Measurements from ENCODE around the gene CD82.

The CD82 gene

DNA sequence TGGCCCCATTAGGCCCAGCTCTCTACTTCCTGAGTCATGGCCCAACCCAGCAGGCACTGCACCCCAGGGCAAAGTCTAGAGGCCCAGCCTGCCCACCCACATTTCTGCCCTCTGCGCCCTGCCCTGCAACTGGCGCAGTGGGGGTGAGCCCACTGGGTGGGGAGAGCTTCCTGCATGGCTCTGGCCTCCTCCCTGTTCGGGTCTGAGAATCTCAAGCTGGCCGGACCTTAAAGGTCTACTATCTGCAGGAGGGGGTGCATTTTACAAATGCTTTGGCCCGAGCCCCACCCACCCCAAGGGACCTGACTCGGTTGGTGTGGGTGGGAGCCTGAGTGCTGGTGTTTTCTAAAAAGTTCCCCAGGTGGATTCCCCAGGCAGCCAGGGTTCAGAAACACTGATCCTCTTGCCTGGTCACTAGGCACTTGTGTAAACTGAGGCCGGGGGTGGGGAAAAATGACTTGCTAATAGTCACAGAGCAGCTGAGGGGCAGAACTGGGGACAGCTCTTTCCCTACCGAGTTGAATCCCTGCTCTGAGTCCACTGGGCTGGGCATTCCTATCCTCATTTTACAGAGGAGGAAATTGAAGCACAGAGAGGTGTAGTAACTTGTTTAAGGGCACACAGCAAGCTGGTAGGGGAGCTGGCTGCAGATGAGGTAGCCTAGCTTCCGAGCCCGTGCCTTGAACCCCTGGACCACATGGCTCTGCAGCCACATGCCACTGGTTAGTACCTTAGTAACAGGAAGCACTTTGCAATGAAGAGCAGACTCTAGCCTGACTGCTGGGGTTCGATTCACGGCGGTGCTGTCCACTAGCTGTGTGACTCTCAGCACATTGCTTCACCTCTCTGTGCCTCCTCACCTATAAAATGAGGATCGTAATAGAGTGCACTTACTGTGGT lies 36.3 kb downstream of the CD82 start:
- no CpG with 5 or more reads among the region's 14 CpGs for WGBS (ENCODE audit: insufficient coverage, insufficient read length)
- H3K4me3 ChIP-seq (ENCODE audit: low read length): no peak overlapping the region
- no peaks in the 10 kb centered on the region for H3K36me3 ChIP-seq (ENCODE audit: control insufficient read depth, insufficient read depth, low read length)
- no peak for DNase-seq (ENCODE audit: low read depth, low spot score)
- H3K4me1 ChIP-seq (ENCODE audit: control insufficient read depth, insufficient read depth, low read length): no peaks in the 10 kb centered on the region; the same call in 1 of the 2 replicates
- H3K27me3 ChIP-seq (ENCODE audit: control insufficient read depth, insufficient read depth, low read length): no peaks in the 10 kb centered on the region
- no peak overlapping the region for H3K27ac ChIP-seq (ENCODE audit: low read length)
- H3K9me3 ChIP-seq (ENCODE audit: control insufficient read depth, insufficient read depth, low read length): no peaks in the 10 kb centered on the region

DNA sequence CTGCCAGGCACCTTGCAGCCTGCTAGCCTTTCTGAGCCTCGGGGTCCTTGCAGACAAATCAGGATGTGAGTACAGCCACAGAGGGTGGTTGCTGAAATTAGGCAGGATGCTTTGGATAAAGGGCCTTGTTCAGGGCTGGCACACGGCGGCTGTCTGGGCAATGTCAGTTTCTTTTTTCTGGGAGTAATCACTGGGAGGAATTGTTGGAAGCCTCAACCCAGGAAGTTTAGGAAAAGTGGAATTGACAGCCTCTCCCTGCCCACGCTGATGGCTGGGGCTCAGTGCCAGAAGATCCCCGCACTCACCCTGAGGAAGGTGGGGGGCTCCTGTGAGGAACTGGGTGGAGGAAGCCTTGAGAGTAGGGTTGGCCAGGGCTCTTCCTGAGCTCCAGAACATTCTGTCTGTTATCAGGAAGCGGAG lies 37.4 kb downstream of the CD82 start:
- no peak for DNase-seq (ENCODE audit: low read depth, low spot score)
- H3K27ac ChIP-seq (ENCODE audit: low read length): no peak overlapping the region
- no CpG with 5 or more reads among the region's 6 CpGs for WGBS (ENCODE audit: insufficient coverage, insufficient read length)
- H3K4me1 ChIP-seq (ENCODE audit: control insufficient read depth, insufficient read depth, low read length): no peaks in the 10 kb centered on the region; the same call in 1 of the 2 replicates
- no peaks in the 10 kb centered on the region for H3K9me3 ChIP-seq (ENCODE audit: control insufficient read depth, insufficient read depth, low read length)
- no peak overlapping the region for H3K4me3 ChIP-seq (ENCODE audit: low read length)
- no peaks in the 10 kb centered on the region for H3K27me3 ChIP-seq (ENCODE audit: control insufficient read depth, insufficient read depth, low read length)
- H3K36me3 ChIP-seq (ENCODE audit: control insufficient read depth, insufficient read depth, low read length): no peaks in the 10 kb centered on the region

DNA sequence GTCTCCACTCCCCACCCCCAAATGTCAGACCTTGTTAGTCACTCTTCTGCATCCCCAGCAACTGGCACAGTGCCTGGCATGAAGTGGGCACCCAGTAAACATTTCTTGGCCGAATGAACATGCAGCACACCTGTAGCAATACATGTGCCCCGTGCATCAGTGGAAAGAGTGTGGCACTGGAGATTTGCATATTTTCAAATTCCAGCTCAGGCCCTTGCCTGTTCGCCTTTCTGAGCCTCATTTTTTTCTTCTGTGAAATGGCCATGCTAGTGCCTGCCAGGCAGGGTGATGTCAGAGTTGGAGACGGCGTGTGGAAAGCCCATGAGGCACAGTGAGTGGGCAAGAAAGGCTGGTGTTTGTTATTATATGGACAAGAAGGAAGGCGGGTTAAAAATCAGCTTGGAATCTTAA lies 38.7 kb downstream of the CD82 start:
- no peaks in the 10 kb centered on the region for H3K27me3 ChIP-seq (ENCODE audit: control insufficient read depth, insufficient read depth, low read length)
- H3K27ac ChIP-seq (ENCODE audit: low read length): no peak overlapping the region
- DNase-seq (ENCODE audit: low read depth, low spot score): no peak
- H3K4me3 ChIP-seq (ENCODE audit: low read length): no peak overlapping the region
- no CpG with 5 or more reads among the region's 6 CpGs for WGBS (ENCODE audit: insufficient coverage, insufficient read length)
- no peaks in the 10 kb centered on the region; the same call in 1 of the 2 replicates for H3K4me1 ChIP-seq (ENCODE audit: control insufficient read depth, insufficient read depth, low read length)
- H3K36me3 ChIP-seq (ENCODE audit: control insufficient read depth, insufficient read depth, low read length): no peaks in the 10 kb centered on the region
- H3K9me3 ChIP-seq (ENCODE audit: control insufficient read depth, insufficient read depth, low read length): no peaks in the 10 kb centered on the region

DNA sequence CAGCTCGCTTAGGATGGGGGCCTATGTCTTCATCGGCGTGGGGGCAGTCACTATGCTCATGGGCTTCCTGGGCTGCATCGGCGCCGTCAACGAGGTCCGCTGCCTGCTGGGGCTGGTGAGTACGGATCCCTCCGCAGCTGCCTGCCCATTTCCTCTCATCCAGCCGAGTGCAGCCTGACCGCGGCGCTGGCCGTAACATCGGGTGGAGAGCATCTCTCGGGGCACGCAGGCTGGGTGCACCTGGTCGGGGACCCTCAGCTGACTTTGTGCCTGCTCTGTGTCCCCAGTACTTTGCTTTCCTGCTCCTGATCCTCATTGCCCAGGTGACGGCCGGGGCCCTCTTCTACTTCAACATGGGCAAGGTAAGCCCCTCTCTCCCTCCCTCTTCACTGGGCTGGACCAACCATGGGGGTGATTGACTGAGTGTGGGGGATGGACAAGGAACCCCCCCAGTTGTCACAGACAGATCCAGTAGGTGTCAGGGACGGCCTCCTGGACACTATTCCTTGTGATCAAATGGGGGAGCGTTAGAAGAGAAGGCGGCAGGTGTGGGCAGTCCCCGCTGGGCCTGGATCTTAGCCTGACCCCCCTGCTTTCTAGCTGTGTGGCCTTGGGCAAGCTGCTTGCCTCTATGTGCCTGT lies 39.7 kb downstream of the CD82 start:
- no peaks in the 10 kb centered on the region for H3K9me3 ChIP-seq (ENCODE audit: control insufficient read depth, insufficient read depth, low read length)
- H3K27ac ChIP-seq (ENCODE audit: low read length): no peak overlapping the region
- DNase-seq (ENCODE audit: low read depth, low spot score): no peak
- no CpG with 5 or more reads among the region's 25 CpGs for WGBS (ENCODE audit: insufficient coverage, insufficient read length)
- H3K4me1 ChIP-seq (ENCODE audit: control insufficient read depth, insufficient read depth, low read length): no peaks in the 10 kb centered on the region; the same call in 1 of the 2 replicates
- no peak overlapping the region for H3K4me3 ChIP-seq (ENCODE audit: low read length)
- no peaks in the 10 kb centered on the region for H3K36me3 ChIP-seq (ENCODE audit: control insufficient read depth, insufficient read depth, low read length)
- H3K27me3 ChIP-seq (ENCODE audit: control insufficient read depth, insufficient read depth, low read length): no peaks in the 10 kb centered on the region

DNA sequence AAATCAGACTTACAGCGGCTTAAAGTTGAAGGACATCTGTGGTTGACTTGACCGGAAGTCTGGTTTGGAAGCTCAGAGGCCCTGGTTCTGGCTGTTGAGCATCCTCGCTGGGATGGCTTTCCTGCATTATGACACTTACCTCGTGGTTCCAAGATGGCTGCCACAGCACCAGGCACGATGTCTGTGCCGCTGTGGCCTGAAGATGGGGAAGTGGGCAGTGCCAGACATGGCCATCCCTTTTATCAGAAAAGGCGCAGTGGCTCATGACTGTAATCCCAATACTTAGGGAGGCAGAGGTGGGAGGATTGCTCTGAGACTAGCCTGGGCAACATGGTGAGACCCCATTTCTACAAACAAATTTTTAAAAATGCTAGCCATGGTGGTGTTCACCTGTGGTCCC lies 40.5 kb downstream of the CD82 start:
- Histone ChIP-seq H3K27me3 (ENCODE audit: control insufficient read depth, insufficient read depth, low read length) (no peaks in the 10 kb centered on the region), H3K27ac (ENCODE audit: low read length) (no peak overlapping the region), H3K4me1 (ENCODE audit: control insufficient read depth, insufficient read depth, low read length) (no peaks in the 10 kb centered on the region), H3K36me3 (ENCODE audit: control insufficient read depth, insufficient read depth, low read length) (no peaks in the 10 kb centered on the region), H3K4me3 (ENCODE audit: low read length) (no peak overlapping the region), H3K9me3 (ENCODE audit: control insufficient read depth, insufficient read depth, low read length) (no peaks in the 10 kb centered on the region)
- whole genome bisulfite sequencing (ENCODE audit: insufficient coverage, insufficient read length): no CpG with 5 or more reads among the region's 7 CpGs
- no peak for DNase-seq (ENCODE audit: low read depth, low spot score)

DNA sequence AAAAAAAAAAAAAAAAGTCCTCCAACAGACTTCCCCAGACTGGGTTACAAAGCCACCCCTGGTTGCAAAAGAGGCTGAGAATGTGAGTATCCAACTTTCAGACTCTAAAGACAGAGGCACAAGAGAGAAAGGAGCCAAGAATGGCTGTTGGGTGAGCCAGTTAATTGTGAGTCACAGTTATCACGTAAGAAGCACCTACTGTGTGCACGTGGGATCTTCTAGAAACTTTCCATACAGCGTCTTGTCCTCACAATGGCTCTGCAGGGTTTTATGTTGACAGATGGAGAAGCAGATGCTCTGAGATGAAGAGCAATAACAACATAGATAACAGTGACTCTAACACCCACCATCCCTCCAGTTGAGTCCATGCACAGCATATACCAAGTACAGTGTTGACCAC lies 41.0 kb downstream of the CD82 start:
- Histone ChIP-seq H3K9me3 (ENCODE audit: control insufficient read depth, insufficient read depth, low read length) (no peaks in the 10 kb centered on the region), H3K4me3 (ENCODE audit: low read length) (no peak overlapping the region), H3K27ac (ENCODE audit: low read length) (no peak overlapping the region), H3K27me3 (ENCODE audit: control insufficient read depth, insufficient read depth, low read length) (no peaks in the 10 kb centered on the region), H3K36me3 (ENCODE audit: control insufficient read depth, insufficient read depth, low read length) (no peaks in the 10 kb centered on the region), H3K4me1 (ENCODE audit: control insufficient read depth, insufficient read depth, low read length) (no peaks in the 10 kb centered on the region)
- DNase-seq (ENCODE audit: low read depth, low spot score): no peak
- WGBS (ENCODE audit: insufficient coverage, insufficient read length): no CpG with 5 or more reads among the region's 3 CpGs

DNA sequence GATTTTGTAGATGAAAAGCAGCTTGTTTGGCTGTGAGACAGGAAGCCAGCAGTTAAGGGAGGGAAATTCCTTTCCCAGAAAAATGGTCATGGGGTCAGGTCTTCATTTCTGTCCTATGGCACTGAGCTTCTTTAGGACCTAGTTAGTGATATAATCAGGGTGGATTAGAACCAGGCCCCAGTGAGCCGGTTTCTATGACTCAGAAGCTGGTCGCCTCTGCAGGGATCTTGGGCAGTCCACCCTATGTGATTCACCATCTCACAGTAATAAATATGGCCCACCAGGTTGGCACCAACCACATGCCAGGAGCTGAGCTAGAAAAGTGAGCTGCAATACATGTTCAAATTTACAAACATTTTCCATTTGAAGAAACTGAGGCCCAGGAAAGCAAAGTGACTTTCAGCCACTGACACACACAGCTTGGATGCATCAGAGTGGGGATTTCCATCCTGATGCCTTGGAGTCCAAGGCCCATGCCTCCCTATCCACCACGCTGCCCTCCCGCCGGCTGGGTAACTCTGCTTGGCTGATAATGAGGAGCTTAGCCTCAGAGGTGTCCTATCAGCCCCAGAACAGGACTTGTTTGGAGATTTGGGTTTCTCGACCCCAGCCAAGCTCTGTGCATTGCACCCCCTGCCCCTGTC lies 42.0 kb downstream of the CD82 start:
- Histone ChIP-seq H3K36me3 (ENCODE audit: control insufficient read depth, insufficient read depth, low read length) (no peaks in the 10 kb centered on the region), H3K27ac (ENCODE audit: low read length) (no peak overlapping the region), H3K9me3 (ENCODE audit: control insufficient read depth, insufficient read depth, low read length) (no peaks in the 10 kb centered on the region), H3K4me1 (ENCODE audit: control insufficient read depth, insufficient read depth, low read length) (no peaks in the 10 kb centered on the region), H3K4me3 (ENCODE audit: low read length) (no peak overlapping the region), H3K27me3 (ENCODE audit: control insufficient read depth, insufficient read depth, low read length) (no peaks in the 10 kb centered on the region)
- DNase-seq (ENCODE audit: low read depth, low spot score): no peak
- no CpG with 5 or more reads among the region's 6 CpGs for WGBS (ENCODE audit: insufficient coverage, insufficient read length)

DNA sequence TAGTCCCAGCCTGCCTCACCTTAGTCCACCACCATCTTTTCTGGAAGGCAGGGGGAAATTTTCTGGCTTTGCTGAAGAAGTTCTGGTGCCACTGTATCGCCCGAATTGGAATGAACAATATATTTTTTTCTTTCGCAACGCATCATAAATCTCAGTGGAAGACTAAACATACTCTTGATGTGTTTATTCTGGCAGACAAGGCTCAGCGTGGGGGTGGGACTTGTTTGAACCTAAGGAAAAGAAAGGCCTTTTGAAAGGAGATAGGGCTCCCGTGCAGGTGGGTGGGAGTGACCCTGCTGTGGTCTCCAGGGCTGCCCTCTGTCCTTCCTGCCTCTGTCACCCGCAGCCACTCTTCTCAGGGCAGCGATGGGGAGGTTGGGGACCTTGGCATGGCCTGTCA lies 42.5 kb downstream of the CD82 start:
- no peaks in the 10 kb centered on the region for H3K36me3 ChIP-seq (ENCODE audit: control insufficient read depth, insufficient read depth, low read length)
- WGBS (ENCODE audit: insufficient coverage, insufficient read length): no CpG with 5 or more reads among the region's 8 CpGs
- no peaks in the 10 kb centered on the region for H3K4me1 ChIP-seq (ENCODE audit: control insufficient read depth, insufficient read depth, low read length)
- no peak overlapping the region for H3K4me3 ChIP-seq (ENCODE audit: low read length)
- no peaks in the 10 kb centered on the region for H3K9me3 ChIP-seq (ENCODE audit: control insufficient read depth, insufficient read depth, low read length)
- no peak for DNase-seq (ENCODE audit: low read depth, low spot score)
- H3K27me3 ChIP-seq (ENCODE audit: control insufficient read depth, insufficient read depth, low read length): no peaks in the 10 kb centered on the region
- H3K27ac ChIP-seq (ENCODE audit: low read length): no peak overlapping the region

DNA sequence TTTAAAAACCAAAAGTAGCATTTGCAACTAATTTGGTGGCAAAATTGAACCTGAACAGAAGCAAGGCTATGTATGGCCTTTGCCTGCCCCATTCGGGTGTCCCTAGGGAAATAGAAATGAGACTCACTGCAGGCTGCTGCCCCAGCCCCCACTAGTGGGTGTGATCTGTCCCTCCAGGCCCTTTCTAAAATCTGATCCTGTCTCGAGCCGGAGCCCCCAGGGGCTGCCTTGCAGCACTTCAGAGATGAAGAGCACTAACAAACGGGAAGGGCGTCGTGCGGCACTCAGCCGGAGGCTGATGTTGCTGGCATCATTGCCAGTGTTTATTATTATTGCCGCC lies 43.2 kb downstream of the CD82 start:
- Histone ChIP-seq H3K36me3 (ENCODE audit: control insufficient read depth, insufficient read depth, low read length) (no peaks in the 10 kb centered on the region), H3K4me1 (ENCODE audit: control insufficient read depth, insufficient read depth, low read length) (no peaks in the 10 kb centered on the region), H3K27ac (ENCODE audit: low read length) (no peak overlapping the region), H3K9me3 (ENCODE audit: control insufficient read depth, insufficient read depth, low read length) (no peaks in the 10 kb centered on the region), H3K27me3 (ENCODE audit: control insufficient read depth, insufficient read depth, low read length) (no peaks in the 10 kb centered on the region), H3K4me3 (ENCODE audit: low read length) (no peak overlapping the region)
- DNase-seq (ENCODE audit: low read depth, low spot score): no peak
- no CpG with 5 or more reads among the region's 9 CpGs for WGBS (ENCODE audit: insufficient coverage, insufficient read length)

DNA sequence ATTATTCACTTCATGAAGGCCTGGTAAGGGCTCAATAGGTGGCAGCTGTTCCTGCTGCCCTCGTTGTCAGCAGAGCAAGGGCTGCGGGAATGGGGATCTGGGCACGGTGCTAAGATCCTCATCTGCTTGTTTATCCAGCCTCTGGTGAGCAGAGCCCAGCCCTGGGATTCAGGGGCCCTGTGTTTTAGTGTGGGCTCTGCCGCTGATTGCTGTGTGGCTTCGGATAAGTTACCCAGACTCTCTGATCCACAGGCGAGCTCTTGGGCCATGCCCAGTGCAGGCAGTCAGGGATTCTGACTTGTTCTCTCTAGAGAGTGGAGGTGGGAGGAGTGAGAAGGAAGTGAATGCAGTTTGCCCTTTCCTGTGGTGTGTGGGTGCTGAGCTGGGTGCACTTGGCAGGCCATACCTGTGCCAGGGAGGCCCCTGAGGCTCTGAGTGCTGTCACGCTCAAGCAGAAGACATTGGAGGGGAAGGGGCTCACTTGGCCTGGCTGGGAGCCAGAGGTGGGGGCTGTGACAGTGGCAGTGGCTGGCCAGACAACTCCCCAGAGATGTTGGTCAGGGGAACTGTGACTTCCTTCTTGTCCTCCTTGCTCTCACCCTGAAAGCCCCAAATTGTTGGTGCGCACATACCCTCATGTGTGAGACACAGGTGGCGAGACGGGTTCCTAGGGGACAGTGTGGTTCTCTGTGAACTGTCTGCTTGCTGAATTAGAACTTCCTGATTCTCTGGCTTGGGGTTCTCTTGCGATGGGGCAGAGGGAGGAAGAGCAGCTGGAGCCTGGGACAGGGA lies 43.7 kb downstream of the CD82 start:
- no peak overlapping the region for H3K4me3 ChIP-seq (ENCODE audit: low read length)
- no CpG with 5 or more reads among the region's 11 CpGs for WGBS (ENCODE audit: insufficient coverage, insufficient read length)
- no peaks in the 10 kb centered on the region for H3K36me3 ChIP-seq (ENCODE audit: control insufficient read depth, insufficient read depth, low read length)
- H3K27me3 ChIP-seq (ENCODE audit: control insufficient read depth, insufficient read depth, low read length): no peaks in the 10 kb centered on the region
- H3K27ac ChIP-seq (ENCODE audit: low read length): no peak overlapping the region
- DNase-seq (ENCODE audit: low read depth, low spot score): no peak
- no peaks in the 10 kb centered on the region for H3K9me3 ChIP-seq (ENCODE audit: control insufficient read depth, insufficient read depth, low read length)
- no peaks in the 10 kb centered on the region for H3K4me1 ChIP-seq (ENCODE audit: control insufficient read depth, insufficient read depth, low read length)

All from iPS DF 6.9 (cell line).